GM23338 (cell line): ENCODE data around the gene PIK3AP1. TPM values are rescaled to one million over a fixed set of nuclear protein-coding genes. Genes with fewer than 3 reads are reported as not detected.

Experiments
- ATAC-seq: fragments of 200-7000 bp; cut with Tn5 transposase; 3 replicates; pipeline ENCODE4 v1.9.1; 2020
- DNase-seq: peaks from one replicate; pipeline ENCODE4 v3.0.0-alpha.2; 2015; ENCODE audit warnings: low spot score
- H2AFZ ChIP-seq: fragments of 200-600 bp; sonication (generic); 2 replicates; pipeline ENCODE4 v1.8.0; 2016; ENCODE audit warnings: antibody characterized with exemption, mild to moderate bottlenecking, moderate library complexity
- H3F3A ChIP-seq: fragments of 200-600 bp; sonication (generic); replicated peaks from 2 replicates; pipeline ENCODE4 v1.8.0; 2017; ENCODE audit warnings: antibody characterized with exemption, mixed run types, low read depth
- H3K27ac ChIP-seq: fragments of 200-600 bp; sonication (generic); 2 replicates; pipeline ENCODE4 v1.6.1; 2016; ENCODE audit warnings: low read depth
- H3K27me3 ChIP-seq: fragments of 200-600 bp; sonication (generic); 2 replicates; pipeline ENCODE4 v1.8.0; 2016; ENCODE audit warnings: mild to moderate bottlenecking, mixed run types, moderate library complexity; ENCODE audit not compliant: insufficient read depth
- H3K36me3 ChIP-seq: fragments of 200-600 bp; sonication (generic); 2 replicates; pipeline ENCODE4 v1.8.0; 2016; ENCODE audit warnings: mild to moderate bottlenecking; ENCODE audit not compliant: insufficient read depth
- H3K4me1 ChIP-seq: fragments of 200-600 bp; sonication (generic); 2 replicates; pipeline ENCODE4 v1.8.0; 2016; ENCODE audit warnings: mild to moderate bottlenecking, moderate library complexity; ENCODE audit not compliant: insufficient read depth
- H3K4me2 ChIP-seq: fragments of 200-600 bp; sonication (generic); 2 replicates; pipeline ENCODE4 v1.7.1; 2017; ENCODE audit warnings: mixed run types
- H3K4me3 ChIP-seq: fragments of 200-600 bp; sonication (generic); 2 replicates; pipeline ENCODE4 v1.6.1; 2016; ENCODE audit warnings: mixed run types
- H3K79me2 ChIP-seq: fragments of 200-600 bp; sonication (generic); replicated peaks from 2 replicates; pipeline ENCODE4 v1.8.0; 2017; ENCODE audit warnings: mild to moderate bottlenecking; ENCODE audit not compliant: insufficient read depth
- H3K9me2 ChIP-seq: fragments of 200-600 bp; sonication (generic); 2 replicates; pipeline ENCODE4 v1.8.0; 2017; ENCODE audit not compliant: insufficient read depth
- H4K20me1 ChIP-seq: fragments of 200-600 bp; sonication (generic); replicated peaks from 2 replicates; pipeline ENCODE4 v1.8.0; 2017; ENCODE audit warnings: mild to moderate bottlenecking; ENCODE audit not compliant: insufficient read depth
- H3K27ac Mint-ChIP-seq: 2 replicates; pipeline ENCODE4 v1.8.0; 2020; ENCODE audit warnings: inconsistent platforms, mild to moderate bottlenecking, moderate library complexity, mixed read lengths
- H3K27me3 Mint-ChIP-seq: 3 replicates; pipeline ENCODE4 v1.8.0; 2022; ENCODE audit warnings: low read depth, mild to moderate bottlenecking, moderate library complexity, mixed read lengths, inconsistent platforms; ENCODE audit not compliant: insufficient read depth, poor library complexity
- H3K36me3 Mint-ChIP-seq: 3 replicates; pipeline ENCODE4 v1.8.0; 2021; ENCODE audit warnings: low read depth, mild to moderate bottlenecking, inconsistent platforms, moderate library complexity, mixed read lengths
- H3K4me1 Mint-ChIP-seq: 3 replicates; pipeline ENCODE4 v1.8.0; 2020; ENCODE audit warnings: mild to moderate bottlenecking, inconsistent platforms, mixed read lengths
- H3K4me3 Mint-ChIP-seq: 3 replicates; pipeline ENCODE4 v1.8.0; 2021; ENCODE audit warnings: moderate library complexity, mild to moderate bottlenecking, inconsistent platforms, mixed read lengths
- H3K9me3 Mint-ChIP-seq: 3 replicates; pipeline ENCODE4 v1.8.0; 2020; ENCODE audit warnings: moderate library complexity, mild to moderate bottlenecking, inconsistent platforms, mixed read lengths
- EZH2 ChIP-seq: fragments of 200-600 bp; sonication (generic); IDR thresholded peaks from one replicate; pipeline ENCODE4 v1.8.0; 2017; ENCODE audit warnings: antibody characterized with exemption, mild to moderate bottlenecking, low read depth; ENCODE audit not compliant: unreplicated experiment
- EZH2phosphoT487 ChIP-seq: fragments of 200-600 bp; sonication (generic); IDR thresholded peaks from one replicate; pipeline ENCODE4 v1.8.1; 2018; ENCODE audit warnings: antibody characterized with exemption; ENCODE audit not compliant: unreplicated experiment
- JUNB ChIP-seq: IDR thresholded peaks from one replicate; pipeline ENCODE4 v1.6.1; 2016; ENCODE audit warnings: antibody characterized with exemption; ENCODE audit not compliant: unreplicated experiment
- POLR2AphosphoS5 ChIP-seq: IDR thresholded peaks from 2 replicates; pipeline ENCODE4 v1.6.1; 2016; ENCODE audit warnings: antibody characterized with exemption, low read depth
- STAT1 ChIP-seq: IDR thresholded peaks from one replicate; pipeline ENCODE4 v1.6.1; 2016; ENCODE audit warnings: antibody characterized with exemption; ENCODE audit not compliant: unreplicated experiment
- ZNF331 ChIP-seq: fragments of 250-450 bp; sonication (Bioruptor Pico); IDR thresholded peaks from 2 replicates; pipeline ENCODE4 v1.5.0; 2020; ENCODE audit warnings: low read depth, mild to moderate bottlenecking, moderate library complexity
- polyA plus RNA-seq: library from polyadenylated mRNA; unstranded; fragments of >200 nt; fragmentation: Nextera tagmentation; extraction: Ambion mirVana; gene quantifications from 2 replicates; pipeline ENCODE4 v1.2.1, GENCODE V29; 2016
- total RNA-seq: library from RNA; depleted of rRNA; stranded (reverse); fragments of >200 nt; shearing (Covaris generic); gene quantifications from 2 replicates; pipeline ENCODE4 v1.2.3, GENCODE V29; 2014
- TF ChIP-seq, protein P1 (sequence below): IDR thresholded peaks from one replicate; pipeline ENCODE4 v1.6.1; 2018; ENCODE audit warnings: antibody characterized with exemption; ENCODE audit not compliant: unreplicated experiment
- TF ChIP-seq, protein P2 (sequence below): IDR thresholded peaks from 2 replicates; pipeline ENCODE4 v1.6.1; 2016; ENCODE audit warnings: antibody characterized with exemption
- TF ChIP-seq, protein P3 (sequence below): fragments of 250-450 bp; sonication (Bioruptor Pico); IDR thresholded peaks from 2 replicates; pipeline ENCODE4 v1.5.0; 2020; ENCODE audit warnings: mild to moderate bottlenecking, moderate library complexity

PIK3AP1 gene
- total and polyA plus RNA-seq, 2 experiments from 2014 or later = 0.65 to 2.3 TPM

DNA sequence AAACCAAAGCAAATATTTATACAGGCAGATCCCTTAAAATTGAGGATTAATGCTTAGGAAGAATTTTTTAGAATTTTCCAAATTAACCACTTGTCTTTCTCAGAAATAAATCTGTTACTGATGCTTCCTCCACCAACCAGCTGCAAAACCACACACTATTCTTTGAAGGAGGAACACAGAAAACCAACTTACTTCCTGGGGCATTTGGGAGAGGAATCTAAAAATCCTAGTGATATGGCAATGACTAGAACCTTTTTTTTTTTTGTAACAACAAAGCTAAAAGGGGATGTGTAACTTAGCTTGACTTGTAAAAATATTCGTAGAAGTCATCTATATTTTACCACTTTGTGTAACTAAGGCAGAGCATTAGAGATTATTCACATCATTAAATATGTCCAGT lies 128.4 kb downstream of the PIK3AP1 start:
- no peaks in the 10 kb centered on the region; the same call in 1 of the 3 replicates for H3K4me1 Mint-ChIP-seq
- Histone ChIP-seq H3K4me2 (no peak overlapping the region), H3K9me2 (no peaks in the 10 kb centered on the region), H4K20me1 (no peaks in the 10 kb centered on the region; the same call in 1 of the 2 replicates), H3K4me1 (peaks cover 8% of the 10 kb centered on the region), H3F3A (peaks cover 4% of the 10 kb centered on the region; the same call in 1 of the 2 replicates), H3K4me3 (no peak overlapping the region), H3K36me3 (no peaks in the 10 kb centered on the region), H3K79me2 (no peaks in the 10 kb centered on the region), H3K27me3 (no peaks in the 10 kb centered on the region), H2AFZ (no peak overlapping the region), H3K27ac (no peak overlapping the region)
- ATAC-seq (no peak), DNase-seq (no peak)
- peaks cover 7% of the 10 kb centered on the region for H3K27me3 Mint-ChIP-seq
- H3K36me3 Mint-ChIP-seq = no peaks in the 10 kb centered on the region
- no peak overlapping the region for H3K27ac Mint-ChIP-seq
- H3K9me3 Mint-ChIP-seq = no peaks in the 10 kb centered on the region
- TF ChIP-seq POLR2AphosphoS5 (no peak), JUNB (no peak), STAT1 (no peak), EZH2phosphoT487 (no peak), EZH2 (no peak), ZNF331 (CRISPR knock-in tag) (no peak)
- TF ChIP-seq, protein P1, sequence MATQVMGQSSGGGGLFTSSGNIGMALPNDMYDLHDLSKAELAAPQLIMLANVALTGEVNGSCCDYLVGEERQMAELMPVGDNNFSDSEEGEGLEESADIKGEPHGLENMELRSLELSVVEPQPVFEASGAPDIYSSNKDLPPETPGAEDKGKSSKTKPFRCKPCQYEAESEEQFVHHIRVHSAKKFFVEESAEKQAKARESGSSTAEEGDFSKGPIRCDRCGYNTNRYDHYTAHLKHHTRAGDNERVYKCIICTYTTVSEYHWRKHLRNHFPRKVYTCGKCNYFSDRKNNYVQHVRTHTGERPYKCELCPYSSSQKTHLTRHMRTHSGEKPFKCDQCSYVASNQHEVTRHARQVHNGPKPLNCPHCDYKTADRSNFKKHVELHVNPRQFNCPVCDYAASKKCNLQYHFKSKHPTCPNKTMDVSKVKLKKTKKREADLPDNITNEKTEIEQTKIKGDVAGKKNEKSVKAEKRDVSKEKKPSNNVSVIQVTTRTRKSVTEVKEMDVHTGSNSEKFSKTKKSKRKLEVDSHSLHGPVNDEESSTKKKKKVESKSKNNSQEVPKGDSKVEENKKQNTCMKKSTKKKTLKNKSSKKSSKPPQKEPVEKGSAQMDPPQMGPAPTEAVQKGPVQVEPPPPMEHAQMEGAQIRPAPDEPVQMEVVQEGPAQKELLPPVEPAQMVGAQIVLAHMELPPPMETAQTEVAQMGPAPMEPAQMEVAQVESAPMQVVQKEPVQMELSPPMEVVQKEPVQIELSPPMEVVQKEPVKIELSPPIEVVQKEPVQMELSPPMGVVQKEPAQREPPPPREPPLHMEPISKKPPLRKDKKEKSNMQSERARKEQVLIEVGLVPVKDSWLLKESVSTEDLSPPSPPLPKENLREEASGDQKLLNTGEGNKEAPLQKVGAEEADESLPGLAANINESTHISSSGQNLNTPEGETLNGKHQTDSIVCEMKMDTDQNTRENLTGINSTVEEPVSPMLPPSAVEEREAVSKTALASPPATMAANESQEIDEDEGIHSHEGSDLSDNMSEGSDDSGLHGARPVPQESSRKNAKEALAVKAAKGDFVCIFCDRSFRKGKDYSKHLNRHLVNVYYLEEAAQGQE = no peak
- TF ChIP-seq, protein P2, sequence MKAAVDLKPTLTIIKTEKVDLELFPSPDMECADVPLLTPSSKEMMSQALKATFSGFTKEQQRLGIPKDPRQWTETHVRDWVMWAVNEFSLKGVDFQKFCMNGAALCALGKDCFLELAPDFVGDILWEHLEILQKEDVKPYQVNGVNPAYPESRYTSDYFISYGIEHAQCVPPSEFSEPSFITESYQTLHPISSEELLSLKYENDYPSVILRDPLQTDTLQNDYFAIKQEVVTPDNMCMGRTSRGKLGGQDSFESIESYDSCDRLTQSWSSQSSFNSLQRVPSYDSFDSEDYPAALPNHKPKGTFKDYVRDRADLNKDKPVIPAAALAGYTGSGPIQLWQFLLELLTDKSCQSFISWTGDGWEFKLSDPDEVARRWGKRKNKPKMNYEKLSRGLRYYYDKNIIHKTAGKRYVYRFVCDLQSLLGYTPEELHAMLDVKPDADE = no peak
- TF ChIP-seq, protein P3, sequence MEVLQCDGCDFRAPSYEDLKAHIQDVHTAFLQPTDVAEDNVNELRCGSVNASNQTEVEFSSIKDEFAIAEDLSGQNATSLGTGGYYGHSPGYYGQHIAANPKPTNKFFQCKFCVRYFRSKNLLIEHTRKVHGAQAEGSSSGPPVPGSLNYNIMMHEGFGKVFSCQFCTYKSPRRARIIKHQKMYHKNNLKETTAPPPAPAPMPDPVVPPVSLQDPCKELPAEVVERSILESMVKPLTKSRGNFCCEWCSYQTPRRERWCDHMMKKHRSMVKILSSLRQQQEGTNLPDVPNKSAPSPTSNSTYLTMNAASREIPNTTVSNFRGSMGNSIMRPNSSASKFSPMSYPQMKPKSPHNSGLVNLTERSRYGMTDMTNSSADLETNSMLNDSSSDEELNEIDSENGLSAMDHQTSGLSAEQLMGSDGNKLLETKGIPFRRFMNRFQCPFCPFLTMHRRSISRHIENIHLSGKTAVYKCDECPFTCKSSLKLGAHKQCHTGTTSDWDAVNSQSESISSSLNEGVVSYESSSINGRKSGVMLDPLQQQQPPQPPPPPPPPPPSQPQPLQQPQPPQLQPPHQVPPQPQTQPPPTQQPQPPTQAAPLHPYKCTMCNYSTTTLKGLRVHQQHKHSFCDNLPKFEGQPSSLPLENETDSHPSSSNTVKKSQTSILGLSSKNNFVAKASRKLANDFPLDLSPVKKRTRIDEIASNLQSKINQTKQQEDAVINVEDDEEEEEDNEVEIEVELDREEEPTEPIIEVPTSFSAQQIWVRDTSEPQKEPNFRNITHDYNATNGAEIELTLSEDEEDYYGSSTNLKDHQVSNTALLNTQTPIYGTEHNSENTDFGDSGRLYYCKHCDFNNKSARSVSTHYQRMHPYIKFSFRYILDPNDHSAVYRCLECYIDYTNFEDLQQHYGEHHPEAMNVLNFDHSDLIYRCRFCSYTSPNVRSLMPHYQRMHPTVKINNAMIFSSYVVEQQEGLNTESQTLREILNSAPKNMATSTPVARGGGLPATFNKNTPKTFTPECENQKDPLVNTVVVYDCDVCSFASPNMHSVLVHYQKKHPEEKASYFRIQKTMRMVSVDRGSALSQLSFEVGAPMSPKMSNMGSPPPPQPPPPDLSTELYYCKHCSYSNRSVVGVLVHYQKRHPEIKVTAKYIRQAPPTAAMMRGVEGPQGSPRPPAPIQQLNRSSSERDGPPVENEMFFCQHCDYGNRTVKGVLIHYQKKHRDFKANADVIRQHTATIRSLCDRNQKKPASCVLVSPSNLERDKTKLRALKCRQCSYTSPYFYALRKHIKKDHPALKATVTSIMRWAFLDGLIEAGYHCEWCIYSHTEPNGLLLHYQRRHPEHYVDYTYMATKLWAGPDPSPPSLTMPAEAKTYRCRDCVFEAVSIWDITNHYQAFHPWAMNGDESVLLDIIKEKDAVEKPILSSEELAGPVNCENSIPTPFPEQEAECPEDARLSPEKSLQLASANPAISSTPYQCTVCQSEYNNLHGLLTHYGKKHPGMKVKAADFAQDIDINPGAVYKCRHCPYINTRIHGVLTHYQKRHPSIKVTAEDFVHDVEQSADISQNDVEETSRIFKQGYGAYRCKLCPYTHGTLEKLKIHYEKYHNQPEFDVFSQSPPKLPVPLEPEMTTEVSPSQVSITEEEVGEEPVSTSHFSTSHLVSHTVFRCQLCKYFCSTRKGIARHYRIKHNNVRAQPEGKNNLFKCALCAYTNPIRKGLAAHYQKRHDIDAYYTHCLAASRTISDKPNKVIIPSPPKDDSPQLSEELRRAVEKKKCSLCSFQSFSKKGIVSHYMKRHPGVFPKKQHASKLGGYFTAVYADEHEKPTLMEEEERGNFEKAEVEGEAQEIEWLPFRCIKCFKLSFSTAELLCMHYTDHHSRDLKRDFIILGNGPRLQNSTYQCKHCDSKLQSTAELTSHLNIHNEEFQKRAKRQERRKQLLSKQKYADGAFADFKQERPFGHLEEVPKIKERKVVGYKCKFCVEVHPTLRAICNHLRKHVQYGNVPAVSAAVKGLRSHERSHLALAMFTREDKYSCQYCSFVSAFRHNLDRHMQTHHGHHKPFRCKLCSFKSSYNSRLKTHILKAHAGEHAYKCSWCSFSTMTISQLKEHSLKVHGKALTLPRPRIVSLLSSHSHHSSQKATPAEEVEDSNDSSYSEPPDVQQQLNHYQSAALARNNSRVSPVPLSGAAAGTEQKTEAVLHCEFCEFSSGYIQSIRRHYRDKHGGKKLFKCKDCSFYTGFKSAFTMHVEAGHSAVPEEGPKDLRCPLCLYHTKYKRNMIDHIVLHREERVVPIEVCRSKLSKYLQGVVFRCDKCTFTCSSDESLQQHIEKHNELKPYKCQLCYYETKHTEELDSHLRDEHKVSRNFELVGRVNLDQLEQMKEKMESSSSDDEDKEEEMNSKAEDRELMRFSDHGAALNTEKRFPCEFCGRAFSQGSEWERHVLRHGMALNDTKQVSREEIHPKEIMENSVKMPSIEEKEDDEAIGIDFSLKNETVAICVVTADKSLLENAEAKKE = no peak
- no peak overlapping the region for H3K4me3 Mint-ChIP-seq
